HepG2 (cell line): ENCODE measurements around the gene HPS1.

ENCODE experiments used
- TF ChIP-seq, protein P1 (sequence below): sonication (generic); formaldehyde crosslinking; conservative IDR thresholded peaks from 2 replicates; pipeline ENCODE4 v1.8.0; 2022; ENCODE audit warnings: missing genetic modification reagents
- TF ChIP-seq, protein P2 (sequence below): sonication (generic); formaldehyde crosslinking; conservative IDR thresholded peaks from 2 replicates; pipeline ENCODE4 v1.8.1; 2023; ENCODE audit warnings: missing genetic modification reagents

GRCh38 chr10:98477861-98478260 lies 31.1 kb upstream of the HPS1 start:
- TF ChIP-seq, protein P1, sequence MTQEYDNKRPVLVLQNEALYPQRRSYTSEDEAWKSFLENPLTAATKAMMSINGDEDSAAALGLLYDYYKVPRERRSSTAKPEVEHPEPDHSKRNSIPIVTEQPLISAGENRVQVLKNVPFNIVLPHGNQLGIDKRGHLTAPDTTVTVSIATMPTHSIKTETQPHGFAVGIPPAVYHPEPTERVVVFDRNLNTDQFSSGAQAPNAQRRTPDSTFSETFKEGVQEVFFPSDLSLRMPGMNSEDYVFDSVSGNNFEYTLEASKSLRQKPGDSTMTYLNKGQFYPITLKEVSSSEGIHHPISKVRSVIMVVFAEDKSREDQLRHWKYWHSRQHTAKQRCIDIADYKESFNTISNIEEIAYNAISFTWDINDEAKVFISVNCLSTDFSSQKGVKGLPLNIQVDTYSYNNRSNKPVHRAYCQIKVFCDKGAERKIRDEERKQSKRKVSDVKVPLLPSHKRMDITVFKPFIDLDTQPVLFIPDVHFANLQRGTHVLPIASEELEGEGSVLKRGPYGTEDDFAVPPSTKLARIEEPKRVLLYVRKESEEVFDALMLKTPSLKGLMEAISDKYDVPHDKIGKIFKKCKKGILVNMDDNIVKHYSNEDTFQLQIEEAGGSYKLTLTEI (CRISPR knock-in tag), result no peak
- TF ChIP-seq, protein P2, sequence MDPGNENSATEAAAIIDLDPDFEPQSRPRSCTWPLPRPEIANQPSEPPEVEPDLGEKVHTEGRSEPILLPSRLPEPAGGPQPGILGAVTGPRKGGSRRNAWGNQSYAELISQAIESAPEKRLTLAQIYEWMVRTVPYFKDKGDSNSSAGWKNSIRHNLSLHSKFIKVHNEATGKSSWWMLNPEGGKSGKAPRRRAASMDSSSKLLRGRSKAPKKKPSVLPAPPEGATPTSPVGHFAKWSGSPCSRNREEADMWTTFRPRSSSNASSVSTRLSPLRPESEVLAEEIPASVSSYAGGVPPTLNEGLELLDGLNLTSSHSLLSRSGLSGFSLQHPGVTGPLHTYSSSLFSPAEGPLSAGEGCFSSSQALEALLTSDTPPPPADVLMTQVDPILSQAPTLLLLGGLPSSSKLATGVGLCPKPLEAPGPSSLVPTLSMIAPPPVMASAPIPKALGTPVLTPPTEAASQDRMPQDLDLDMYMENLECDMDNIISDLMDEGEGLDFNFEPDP, result no peak
